AG20443 (cell line): ENCODE results near the gene C16orf87.
"Not testable (repeated sequence)": the region's sequence is repeated elsewhere in the genome, so short reads cannot be mapped to it uniquely, and the experiment has no call there.

ENCODE experiments used
- DNase-seq: peaks from one replicate; pipeline ENCODE4 v3.0.0; 2012; ENCODE audit warnings: low spot score, mixed read lengths

C16orf87 gene

GRCh38 chr16:46797501-46797900, 33.5 kb downstream of the C16orf87 start:
- DNase-seq: no peak

- no peak for DNase-seq
These were observed 34.2 kb downstream of the C16orf87 start for GRCh38 chr16:46796764-46797269.

DNA sequence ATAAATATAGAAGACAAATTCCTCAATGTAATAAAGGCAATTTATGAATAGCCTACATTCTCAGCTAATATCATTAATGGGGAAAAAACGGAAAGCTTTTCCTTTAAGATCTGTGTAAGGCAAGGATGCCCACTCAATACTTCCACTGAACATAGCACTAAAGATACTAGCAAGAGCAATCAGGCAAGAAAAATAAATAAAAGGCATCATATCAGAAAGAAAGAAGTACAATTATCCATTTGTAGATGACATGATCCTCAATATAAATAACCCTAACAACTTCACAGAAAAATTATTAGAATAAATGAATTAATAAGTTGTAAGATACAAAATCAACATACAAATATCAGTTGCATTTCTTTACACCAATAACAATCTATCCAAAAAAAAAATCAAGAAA, 37.1 kb downstream of the C16orf87 start:
- no peak for DNase-seq

DNA sequence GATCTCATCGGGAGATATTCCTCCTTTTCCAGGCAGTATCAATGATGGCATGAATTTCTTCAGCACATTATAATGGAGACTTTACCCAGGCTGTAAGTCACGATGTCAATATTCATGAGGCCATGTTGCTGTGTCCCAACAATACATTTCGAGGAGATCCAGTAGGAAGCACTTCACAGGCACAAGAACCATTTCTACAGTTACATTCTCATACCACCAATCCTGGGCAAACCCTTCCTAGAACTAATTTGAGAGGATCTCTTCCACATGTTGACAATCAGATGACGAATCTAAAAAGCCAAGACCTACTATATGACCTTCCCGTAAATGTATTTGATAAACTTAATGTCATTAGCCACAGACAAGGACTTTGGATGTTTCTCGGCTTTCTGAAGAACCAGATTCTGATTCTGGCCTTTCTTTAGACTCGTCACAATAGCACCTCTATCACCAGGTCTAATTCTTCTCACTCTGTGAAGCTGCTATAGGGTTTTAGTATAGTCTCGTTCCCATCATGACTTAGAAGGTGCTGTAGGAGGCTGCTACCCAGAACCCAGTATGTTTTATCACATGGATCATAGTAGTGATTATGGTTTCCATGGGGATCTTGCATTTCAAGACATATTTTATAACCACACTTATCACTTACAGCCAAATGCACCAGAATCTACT, 40.2 kb downstream of the C16orf87 start:
- DNase-seq: no peak

- DNase-seq: peak; percentile 87
These were observed 41.2 kb downstream of the C16orf87 start for GRCh38 chr16:46789499-46790414.

DNA sequence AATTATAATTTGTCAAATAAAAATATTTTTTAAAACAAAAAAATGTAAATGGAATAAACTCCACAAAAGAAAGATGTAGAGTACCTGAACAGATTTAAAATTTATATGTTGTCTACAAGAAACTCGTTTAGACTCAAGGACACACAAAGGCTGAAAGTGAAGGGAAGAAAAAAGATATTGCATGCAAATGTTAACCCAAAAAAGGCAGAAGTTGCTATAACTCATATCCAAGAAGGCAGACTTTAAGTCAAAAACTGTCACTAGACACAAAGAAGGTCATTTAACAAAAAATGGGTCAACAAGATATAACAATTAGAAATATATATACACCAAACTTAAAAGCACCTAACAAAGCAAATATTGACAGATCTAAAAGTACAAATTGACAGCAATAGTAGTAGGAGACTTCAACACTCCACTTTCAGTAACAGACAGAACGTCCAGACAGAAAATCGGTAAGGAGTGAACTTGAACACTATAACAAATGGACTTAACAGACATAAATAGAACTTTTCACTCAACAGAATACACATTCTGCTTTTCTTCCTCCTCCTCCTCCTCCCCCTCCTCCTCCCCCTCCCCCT, 42.0 kb downstream of the C16orf87 start:
- DNase-seq: no peak

GRCh38 chr16:46787909-46788308, 43.1 kb downstream of the C16orf87 start:
- no peak for DNase-seq

DNA sequence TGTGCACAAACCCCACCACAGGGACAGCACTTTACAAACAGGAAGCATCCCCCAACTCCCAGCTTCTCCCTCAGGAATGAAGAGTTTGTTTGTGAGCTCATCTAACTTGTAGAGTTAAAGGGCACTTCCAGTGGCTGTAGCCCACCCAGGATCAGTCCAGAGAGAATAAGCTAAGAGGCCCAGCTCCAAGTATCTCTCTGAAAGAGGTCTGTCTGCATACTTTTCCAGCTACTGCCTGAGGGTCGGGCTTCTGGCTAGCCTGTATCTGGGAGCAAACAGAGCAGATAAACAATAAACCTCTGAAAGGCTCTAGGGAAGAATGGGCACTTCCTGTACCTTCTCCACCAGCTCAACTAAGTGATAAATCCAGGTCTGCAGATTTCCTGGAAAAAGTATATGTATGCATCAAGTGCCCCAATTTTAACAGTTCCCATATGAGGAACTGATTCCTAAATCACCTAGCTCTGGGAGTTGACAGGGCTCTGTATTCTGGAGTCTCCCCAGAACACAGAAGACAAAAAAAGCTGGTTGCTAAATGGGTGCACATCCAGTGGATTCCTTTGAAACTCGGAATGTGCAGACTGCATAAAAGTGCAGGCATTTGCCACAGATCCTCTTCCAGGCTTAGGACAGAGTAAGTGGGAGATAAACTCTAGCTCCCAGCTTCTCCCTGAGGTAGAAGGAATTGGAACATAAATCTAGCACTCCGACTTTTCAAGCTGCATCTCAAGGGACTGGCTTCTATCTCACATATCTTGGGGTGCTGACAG, 45.7 kb downstream of the C16orf87 start:
- DNase-seq: no peak

GRCh38 chr16:46784569-46784968, 46.4 kb downstream of the C16orf87 start:
- not testable (repeated sequence) for DNase-seq

- DNase-seq: no peak
These were observed 47.2 kb downstream of the C16orf87 start for GRCh38 chr16:46783800-46784199.

DNA sequence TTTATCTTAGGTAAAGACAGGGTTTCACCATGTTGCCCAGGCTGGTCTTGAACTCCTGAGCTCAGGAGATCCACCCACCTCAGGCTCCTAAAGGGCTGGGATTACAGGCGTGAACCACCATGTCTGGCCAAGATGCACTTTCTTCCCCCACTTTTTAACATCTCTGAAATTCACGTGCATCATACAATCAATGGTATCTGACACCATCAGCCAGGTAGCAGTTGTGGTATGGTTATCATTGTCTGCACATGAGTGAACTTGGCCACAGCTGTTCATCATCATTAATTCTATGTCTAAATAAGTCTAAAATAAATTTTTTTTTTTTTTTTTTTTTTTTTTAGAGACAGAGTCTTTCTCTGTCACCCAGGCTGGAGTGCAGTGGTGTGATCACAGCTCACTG, 48.7 kb downstream of the C16orf87 start:
- DNase-seq: no peak

DNA sequence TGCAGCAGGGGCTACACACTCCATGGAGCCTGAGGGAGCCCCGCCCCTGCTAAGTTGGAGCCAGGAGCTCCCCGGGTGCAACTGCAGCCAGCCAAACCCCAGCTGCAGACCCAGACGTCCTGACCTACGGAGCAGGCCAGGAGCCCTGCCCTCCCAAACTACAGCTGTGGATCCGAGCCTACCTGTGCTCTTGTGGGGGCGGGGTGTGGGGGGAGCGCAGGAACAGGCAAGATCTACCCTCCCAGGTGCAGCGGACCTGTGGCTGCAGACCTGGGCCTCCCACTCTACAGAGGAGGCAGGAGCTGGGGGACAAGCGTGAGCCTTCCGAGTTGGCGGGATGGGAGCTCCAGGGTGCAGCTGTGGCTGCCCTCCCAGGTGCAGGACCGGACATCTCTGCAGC, 53.2 kb downstream of the C16orf87 start:
- DNase-seq: no peak

DNA sequence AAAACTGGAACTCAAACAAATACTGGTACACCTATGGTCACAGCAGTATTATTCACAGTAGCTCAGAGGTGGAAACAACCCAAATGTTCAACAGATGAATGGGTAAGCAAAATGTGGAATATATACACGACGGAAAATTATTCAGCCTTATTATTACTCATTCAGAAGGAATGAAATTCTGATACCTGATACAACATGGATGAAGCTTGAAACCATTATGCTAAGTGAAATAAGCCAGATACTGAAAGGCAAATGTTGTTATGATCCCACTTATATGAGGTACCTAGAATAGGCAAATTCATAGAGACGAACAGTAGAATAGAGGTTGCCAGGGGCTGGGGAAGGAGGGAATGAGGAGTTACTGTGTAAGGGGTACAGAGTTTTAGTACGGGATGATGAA, 55.8 kb downstream of the C16orf87 start:
- no peak for DNase-seq

- no peak for DNase-seq
These were observed 56.2 kb downstream of the C16orf87 start for GRCh38 chr16:46774743-46775177.

- no peak for DNase-seq
These were observed 58.5 kb downstream of the C16orf87 start for GRCh38 chr16:46772463-46772862.

DNA sequence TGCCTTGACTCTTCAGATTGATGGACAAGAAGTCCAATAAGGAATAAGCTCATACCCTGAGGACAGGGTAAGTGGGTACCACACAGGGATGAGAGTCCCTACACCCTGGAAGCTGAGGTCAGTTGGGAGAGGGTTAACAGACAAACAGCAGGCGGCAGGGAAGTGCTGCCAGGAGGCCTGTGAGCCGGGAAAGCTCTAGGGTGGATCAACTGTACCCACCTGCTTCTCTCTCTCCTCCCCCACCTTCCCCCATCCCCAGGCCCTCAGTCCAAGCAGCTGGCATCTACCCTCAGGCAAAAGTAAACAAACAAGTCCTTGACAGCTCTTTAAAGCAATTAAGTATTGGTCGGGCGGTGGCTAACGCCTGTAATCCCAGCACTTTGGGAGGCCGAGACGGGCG, 62.2 kb downstream of the C16orf87 start:
- no peak for DNase-seq

DNA sequence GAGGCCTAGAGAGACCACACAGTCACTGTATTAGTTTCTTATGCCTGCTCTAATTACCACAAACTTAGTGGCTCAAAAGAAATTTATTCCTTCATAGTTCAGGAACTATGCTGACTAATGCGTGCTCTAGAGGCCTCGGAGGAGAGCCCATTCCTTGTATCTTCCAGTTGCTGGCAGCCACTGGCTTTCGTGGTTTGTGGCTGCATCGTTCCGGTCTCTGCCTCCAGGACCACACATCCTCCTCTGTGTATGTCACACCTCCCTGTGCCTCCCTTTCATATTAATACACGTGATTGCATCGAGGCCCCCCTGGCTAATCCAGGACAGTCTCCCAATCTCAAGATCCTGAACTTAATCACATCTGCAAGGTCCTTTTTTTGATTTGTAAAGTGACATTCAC, 65.9 kb downstream of the C16orf87 start:
- DNase-seq: peak; percentile 69

- DNase-seq: peak; percentile 8
These were observed 67.8 kb downstream of the C16orf87 start for GRCh38 chr16:46763147-46763546.

DNA sequence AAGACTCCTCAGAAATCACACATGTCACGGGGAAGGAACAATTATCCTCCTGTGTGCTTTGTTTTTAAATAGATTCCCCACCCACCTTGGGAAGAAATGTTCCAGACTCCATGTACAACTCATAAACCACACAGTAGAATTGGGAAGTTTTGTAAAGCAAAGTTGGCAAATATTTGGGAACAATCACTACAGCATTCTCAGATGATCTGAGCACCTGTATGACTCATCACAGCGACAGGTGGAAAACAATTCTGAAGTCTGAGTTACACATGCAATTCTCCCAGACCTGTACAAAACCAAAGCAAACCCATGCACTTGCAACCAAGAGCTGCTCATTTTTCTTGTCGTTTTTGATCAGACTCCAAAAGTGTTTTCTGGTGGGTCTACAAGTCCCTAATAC, 68.4 kb downstream of the C16orf87 start:
- no peak for DNase-seq

DNA sequence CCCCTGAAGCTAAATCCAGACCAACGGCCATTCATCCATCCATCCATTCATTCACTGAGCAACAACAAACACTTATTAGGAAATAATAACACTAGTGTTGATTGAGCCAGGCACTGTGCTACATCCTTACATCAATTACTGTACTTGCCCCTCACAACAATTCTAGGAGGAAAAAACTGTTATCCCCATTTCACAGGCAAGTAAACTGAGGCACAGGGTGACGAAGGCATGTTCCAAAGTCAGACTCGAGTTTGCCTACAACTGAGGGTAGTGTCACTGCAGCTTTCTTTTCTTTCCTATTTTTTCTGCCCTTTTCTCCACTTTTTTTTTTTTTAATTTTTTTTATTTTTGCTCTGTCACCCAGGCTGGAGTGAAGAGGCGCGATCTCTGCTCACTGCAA, 71.7 kb downstream of the C16orf87 start:
- no peak for DNase-seq

DNA sequence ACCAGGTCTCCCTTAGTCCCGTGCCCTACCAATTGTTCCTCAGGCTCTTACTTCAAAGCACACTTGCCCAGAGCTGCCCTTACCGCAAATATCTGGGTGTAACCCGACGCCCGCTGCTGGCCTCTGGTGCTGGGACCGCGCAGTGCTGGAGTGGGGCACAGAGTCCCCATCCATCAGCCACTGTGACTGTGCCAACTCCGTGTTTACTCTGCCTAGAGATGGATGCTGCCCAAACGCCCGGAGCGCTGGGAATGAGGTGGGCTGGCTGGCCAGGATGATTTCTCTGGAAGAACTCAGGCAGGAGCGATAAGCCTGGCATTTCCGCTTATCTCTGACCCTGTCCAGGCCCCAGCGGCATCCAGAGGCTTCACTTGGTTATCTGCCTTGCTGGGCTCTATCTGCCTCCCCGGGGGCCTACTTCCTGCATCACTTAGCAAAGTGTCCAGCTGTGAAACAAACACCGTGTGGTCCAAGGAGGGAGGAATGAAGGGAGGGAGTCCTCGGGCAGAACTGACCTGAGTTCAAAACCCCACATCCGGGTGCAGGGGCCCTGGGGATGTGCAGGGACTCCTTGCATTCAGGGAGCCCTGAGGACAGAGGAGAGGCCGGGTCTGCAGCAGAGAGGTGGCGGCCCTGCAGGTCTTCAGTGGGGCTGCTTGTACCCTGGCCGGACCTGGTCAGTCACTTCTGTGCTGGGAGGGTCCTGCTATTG, 73.5 kb downstream of the C16orf87 start:
- DNase-seq: peak; percentile 23
